SIG-M5 (cell line): ENCODE data around the gene MRPL20.
"Not testable (repeated sequence)": the region's sequence is repeated elsewhere in the genome, so short reads cannot be mapped to it uniquely, and the experiment has no call there.

ENCODE experiments used
- DNase-seq: peaks from one replicate; lab custom pipeline; 2025; lab: John Stamatoyannopoulos, UW

The MRPL20 gene

DNA sequence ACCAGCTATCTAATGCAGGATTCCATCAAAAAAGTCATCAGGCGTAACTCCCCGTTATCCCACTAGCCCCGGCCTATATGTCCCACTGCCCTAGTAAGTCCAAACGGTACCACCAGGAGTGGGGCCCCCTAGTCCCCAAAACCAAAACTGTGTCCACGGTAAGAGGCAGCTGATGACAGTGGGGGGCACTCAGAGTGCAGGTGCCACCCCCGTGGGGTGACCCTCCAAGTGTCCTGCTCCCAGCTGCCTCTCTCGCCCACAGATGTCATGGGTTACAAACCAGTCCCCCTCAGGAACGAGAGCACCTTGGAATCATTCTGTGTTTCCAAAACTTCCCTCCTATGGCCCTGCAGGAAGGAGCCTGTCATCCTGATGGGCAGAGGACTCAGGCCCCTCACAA, 21.2 kb downstream of the MRPL20 start:
- DNase-seq, result no peak

DNA sequence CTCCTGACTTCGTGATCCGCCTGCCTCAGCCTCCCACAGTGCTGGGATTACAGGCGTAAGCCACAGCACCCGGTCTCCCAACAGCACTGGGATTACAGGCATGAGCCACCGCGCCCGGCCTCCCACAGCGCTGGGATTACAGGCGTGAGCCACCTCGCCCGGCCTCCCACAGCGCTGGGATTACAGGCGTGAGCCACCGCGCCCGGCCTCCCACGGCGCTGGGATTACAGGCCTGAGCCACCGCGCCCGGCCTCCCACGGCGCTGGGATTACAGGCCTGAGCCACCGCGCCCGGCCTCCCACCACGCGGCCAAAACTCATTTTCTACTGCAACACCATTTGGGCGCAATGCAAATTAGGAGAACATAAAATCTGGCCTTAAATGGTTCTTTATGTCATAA, 21.8 kb downstream of the MRPL20 start:
- DNase-seq, result not testable (repeated sequence)

DNA sequence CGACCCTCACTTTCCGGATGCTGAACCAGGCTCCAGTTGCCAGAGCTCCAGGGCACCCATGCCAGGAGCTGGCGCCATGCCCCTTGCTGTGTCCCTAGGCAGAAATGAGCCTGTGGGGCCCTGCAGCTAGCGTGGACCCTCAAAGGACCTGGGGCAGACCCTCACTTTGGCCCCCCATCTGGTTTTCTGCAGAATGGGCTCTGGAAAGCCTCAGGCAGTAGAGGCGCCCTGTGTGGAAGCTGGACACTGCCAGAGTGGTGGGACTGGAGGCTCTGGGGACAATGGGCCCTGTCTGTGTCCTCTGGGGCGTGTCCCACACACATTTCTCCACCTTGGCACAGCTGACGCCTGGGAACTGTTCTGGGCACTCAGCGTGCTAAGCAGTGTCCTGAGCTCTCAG, 25.8 kb downstream of the MRPL20 start:
- no peak for DNase-seq

DNA sequence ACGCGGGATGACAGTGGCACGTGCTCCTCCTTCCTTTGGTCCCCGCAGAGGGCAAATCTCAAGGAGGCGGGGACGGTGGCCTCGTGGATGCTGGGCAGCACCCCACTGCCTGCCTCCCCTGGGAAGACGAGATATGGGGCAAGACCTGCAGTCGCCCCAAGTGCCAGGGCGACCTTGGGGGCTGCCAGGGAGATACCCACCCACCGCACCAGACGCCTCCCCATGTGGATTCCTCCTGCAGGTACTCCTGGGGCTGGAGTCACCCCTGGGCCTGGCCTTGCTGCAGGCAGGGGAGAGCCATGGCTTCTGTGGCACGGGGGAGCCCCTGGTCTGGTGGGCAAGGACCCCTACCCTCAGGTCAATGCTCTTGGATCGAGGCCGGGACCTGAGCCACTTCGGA, 26.2 kb downstream of the MRPL20 start:
- no peak for DNase-seq

DNA sequence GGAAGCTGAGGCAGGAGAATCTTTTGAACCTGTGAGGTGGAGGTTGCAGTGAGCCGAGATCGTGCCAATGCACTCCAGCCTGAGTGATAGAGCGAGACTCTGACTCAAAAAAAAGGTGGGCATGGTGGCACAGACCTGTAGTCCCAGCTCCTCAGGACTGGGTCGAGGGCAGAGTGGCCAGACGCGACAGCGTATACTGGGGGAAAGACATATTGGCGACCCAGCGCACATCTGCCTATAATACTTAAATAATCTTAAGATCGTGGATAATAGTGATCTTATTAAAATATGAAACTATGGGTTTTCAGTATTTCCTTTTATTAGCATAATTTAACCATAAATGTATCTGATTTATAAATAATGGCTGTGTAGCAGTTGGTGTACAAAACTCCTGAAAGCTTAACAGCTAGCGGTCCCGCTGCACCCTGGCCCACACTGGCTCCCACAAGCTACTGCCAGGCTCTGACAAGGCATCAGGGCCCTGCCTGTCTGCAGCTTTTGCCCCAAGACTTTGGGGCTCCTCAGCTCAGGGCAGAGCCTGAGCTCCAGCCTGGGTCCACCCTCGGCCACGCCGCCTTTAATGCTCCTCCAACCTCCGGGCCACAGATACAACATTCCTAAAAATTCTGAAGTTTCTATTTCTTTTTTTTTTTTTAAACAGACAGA, 29.4 kb downstream of the MRPL20 start:
- DNase-seq, result no peak

DNA sequence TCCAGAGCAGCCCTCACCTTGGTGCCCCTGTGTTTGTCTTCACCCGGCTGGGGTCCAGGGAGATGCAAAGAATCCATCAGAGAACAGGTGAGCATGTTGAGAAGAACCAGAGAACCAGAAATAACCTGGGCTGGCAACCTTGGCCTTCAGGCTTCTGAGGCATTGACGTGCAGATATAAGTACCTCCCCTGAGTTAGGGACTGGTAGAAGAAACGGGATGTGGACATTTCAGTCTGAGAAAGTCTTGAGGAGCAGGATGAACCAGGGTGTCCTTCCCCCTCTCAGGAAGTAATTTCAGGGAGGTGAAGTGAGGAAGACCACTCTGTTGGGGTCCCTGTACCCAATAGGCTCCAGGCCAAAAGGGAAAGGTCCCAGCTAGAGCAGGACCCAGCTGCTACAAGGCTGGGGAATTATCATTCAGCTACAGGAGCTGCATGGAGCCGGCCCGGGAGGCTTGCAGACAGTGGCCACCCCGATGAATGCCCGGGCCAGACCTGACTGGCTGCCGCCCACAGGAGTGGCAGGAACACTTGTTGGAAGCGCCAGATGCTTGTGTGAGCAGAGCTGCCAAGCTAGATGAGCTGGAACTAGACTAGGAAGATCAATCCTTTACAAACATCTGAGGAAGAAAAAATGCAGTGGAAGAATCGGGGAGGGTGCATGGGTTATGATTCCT, 30.4 kb downstream of the MRPL20 start:
- no peak for DNase-seq

DNA sequence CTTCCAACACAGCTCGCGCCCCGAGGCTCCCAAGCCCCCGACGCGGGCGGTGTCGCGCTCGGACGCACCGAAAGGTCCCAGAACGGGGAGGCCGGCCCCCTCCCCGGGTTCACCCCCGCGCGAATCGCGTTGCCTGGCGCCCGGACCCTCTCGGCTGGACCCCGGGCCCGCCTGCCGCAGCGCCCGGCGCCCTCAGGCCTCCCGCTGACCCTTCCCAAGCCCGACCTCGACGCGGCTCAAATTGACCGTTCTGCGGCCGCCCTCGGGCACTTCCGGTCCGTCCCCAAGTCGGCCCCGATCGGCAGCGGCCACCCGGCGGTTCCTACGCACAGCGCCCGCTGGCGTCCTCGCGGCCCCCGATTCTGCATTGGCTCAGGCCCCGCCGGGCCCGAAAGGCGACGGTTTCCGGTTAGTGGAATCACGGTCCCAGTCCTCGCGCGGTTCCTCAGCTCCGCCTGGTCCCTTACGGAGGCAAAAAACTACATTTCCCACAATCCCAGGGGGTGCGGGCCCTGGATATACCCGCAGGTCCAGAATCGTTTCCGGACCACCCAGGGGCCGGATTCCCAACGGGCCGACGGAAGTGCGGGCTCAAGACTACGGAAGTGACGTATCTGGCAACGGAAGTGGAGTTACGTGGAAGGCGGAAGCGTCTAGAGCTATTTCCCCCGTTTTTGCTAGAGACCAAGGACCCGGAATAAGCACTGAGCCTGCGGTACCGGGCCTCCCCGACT, 32.0 kb downstream of the MRPL20 start, which contains the start of gene AURKAIP1:
Gene AURKAIP1 (minus strand): TSS at position 279 of the 734 bp plus-strand sequence. CDS start 451 bp downstream, outside the sequence.
- peak; percentile 84 for DNase-seq

DNA sequence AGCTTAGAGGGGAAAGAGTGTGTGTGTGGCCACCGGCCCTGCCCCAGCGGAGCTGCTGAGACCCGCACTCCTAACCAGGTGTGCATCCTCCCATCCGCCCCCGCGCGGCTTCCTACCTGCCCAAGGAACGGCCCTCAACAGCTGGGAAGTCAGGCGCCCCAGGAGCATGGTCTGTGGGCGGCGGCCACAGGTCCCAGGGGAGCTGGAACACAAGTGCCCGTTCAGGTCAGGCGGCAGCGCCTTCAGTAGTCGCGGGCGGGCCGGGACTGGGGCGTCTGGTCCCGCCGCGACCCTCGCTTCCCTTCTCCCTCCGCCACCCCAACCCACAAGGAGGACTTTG, 32.5 kb downstream of the MRPL20 start:
- DNase-seq, result no peak

DNA sequence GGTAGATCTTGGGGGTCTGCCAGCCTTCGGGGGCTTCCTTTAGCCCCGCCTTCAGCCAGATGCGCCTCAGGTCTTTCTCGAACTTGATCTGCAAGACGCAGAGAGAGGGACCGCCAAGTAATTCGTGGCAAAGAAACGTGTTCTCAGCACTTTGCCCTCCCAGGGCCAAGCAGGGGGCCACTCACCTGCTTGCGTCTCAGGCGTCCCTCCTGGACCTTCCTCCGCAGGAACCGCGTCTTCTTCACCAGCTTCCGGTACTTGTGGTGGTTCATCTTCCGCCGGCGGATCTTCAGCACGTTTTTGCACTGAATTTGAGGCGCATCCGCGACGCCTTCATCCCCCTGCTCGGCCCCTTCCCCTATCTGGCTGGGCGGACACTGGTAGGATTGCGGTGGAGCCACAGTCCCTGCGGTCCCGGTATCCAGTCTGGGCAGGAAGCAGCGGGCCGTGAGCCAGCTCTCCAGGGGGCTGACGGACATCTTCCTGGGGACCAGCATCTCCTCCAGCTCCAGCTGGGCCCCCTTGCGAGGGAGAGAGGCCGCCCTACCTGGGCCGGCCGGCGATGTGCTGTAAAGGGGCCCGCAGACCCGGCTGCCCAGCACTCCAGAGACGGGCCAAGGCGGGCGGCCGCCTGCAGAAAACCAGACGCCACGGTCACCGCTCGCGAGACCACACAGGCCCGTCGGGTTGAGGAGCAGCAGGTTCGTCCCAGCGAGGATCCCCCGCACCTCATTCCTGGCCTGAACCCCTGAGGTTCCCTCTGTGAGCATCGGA, 33.1 kb downstream of the MRPL20 start:
- no peak for DNase-seq

DNA sequence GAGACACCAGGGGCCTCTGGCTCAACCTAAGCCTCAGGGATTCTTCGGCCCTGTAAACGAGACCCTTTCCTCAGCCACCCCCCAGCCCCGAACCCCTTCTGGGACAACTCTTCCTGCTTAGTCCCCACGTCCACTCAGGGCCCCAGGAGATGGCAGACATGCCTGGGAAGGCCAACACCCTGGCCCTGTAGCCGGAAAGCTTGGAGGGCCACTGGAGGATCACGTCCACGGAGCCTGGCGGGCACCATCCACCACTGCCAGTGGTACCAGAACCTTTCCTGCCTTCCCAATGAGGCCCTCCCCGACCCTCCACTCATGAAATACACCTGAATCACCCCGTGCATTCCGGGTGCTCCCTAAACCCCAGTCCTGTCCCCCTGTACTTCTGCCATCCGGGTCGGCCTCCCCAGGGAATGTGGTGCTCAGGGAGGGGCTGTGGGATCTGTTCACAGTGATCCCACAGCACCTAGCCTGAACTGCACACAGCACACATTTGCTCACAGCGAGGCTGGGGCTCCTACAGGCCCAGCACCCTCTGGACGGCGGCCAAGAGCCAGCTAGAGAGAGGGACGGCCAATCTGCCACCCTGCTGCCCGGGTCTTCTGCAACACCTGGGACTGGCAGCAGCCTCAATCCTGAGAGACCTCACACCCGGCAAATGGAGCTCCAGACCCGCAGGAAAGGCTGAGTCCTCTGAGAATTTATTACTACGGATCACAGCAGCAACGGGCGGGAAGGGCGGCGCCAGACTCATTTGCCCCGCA, 33.9 kb downstream of the MRPL20 start:
- no peak for DNase-seq

DNA sequence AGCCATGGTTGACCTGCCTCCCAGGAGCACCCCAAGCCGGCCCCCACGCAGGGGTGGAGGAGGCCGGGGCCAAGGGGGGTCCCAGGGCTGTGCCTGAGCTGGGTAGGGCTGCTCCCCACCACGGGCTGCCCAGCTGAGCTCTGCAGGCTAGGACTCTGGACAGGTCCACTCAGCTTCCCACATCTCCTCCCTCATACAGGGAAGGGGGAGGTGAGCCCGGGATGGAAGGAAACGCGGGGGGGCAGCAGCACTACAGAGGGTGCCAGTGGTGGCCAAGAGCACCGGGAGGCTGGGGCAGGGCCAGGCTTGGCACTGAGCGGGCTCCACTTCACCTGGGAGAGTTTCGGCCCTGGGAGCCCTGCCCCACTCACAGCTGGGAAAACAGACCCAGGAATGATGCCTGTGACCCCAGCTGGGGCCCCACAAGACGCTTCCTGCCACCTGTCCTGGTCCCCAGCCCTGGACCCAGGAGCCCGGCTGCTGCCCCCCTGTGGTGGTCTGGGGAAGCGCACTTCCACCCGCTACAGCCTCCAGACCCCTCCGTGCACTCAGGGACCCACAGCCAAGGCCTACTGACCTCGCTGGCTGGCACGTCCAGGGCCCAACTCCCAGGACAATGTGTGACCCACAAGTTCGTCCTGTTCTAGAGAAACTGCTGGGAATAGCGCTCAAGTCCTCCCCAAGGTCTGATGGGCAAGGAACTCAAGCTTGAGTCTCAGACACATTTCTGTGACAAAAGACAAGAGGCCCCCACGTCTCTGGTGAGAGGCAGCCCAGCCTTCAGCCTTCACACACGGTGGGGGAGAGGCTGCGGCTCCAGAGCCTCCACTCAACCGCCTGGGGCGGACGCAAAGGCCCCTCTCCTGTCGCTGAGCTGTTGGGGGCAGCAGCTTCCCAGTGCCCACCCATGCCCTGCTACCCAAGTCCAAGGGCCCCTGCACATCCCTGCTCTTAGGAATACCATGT, 35.1 kb downstream of the MRPL20 start:
- DNase-seq, result no peak

DNA sequence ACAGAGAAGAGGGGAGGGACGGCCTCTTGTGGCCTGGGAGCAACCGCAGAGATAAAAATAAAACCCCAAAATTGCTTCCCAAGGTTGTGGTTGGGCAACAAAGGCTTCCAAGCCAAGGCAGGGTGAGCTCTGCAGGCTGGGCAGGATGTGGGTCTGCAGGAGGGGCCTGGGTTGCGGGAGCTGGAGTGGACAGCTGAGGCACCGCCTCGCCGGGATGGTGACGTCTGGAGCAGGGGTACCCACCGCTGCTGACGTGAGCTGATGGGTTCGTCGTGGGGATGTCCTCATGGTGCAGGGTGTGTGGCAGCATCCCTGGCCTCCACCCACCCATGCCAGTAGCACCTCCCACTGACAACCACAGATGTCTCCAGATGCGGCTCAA, 35.7 kb downstream of the MRPL20 start:
- peak; percentile 42 for DNase-seq

DNA sequence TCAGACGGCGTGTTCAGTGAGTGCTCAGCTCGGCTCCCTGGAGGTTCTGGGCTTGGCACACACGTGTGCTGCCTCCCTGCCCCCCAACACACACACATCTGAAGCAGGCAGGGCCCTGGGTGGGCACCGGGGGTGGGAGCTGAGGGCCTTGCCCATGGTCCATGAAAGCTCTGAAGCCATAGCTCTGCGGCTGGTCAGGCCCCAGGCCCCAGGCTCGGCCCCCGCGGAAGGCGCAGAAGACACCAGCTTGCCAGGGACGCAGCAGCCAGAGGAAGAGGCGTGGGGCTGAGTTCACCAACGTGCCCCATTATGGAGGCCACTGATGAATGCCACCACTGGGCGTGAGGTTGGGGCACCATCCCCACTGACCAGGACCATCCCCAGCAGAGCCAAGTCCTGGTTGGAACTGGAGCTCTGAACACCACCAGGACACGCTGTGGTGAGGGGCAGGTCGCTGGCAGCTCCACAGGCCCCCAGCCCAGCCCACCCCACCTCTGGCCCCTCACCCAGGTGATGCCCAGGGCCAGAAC, 36.3 kb downstream of the MRPL20 start:
- no peak for DNase-seq

DNA sequence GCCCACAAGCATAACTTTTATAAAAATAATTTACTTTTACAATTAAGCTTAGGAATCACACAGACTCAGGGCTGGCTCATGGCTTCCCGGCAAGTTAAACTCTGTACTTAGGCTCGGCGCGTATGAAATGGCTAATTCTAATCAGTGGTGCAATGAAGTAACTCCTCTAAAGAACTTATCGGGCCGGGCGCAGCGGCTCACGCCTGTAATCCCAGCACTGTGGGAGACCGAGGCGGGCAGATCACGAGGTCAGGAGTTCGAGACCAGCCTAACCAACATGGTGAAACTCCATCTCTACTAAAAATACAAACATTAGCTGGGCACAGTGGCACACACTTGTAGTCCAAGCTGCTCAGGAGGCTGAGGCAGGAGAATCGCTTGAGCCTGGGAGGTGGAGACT, 37.0 kb downstream of the MRPL20 start:
- DNase-seq, result not testable (repeated sequence)

DNA sequence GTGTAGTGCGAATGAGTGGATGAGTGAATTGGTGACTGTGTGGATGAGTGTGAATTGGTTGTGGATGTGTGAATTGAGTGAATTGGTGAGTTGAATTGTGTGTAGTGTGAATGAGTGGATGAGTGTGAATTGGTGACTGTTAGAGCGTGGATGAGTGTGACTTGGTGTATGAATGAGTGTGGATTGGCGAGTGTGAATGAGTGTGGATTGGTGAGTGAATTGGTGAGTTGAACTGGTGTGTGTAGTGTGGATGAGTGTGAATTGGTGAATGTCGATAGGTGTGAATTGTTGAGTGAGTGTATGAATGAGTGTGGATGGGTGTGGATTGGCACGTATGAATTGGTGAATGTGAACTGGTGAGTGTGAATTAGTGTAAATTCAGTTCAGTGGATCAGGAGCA, 39.8 kb downstream of the MRPL20 start:
- DNase-seq, result no peak

DNA sequence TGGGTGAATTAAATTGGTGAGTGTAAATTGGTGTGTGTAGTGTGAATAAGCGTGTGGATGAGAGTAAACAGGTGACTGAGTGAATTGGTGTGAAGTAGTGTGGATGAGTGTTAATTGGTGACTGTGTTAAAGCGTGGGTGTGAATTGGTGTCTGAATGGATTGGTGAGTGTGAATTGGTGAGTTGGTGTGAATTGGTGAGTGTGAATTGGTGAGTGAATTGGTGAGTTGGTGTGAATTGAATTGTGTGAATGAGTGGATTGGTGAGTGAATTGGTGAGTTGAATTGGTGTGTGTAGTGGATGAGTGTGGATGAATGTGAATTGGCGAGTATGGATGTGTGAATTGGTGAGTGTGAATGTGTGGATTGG, 40.4 kb downstream of the MRPL20 start:
- DNase-seq, result no peak

DNA sequence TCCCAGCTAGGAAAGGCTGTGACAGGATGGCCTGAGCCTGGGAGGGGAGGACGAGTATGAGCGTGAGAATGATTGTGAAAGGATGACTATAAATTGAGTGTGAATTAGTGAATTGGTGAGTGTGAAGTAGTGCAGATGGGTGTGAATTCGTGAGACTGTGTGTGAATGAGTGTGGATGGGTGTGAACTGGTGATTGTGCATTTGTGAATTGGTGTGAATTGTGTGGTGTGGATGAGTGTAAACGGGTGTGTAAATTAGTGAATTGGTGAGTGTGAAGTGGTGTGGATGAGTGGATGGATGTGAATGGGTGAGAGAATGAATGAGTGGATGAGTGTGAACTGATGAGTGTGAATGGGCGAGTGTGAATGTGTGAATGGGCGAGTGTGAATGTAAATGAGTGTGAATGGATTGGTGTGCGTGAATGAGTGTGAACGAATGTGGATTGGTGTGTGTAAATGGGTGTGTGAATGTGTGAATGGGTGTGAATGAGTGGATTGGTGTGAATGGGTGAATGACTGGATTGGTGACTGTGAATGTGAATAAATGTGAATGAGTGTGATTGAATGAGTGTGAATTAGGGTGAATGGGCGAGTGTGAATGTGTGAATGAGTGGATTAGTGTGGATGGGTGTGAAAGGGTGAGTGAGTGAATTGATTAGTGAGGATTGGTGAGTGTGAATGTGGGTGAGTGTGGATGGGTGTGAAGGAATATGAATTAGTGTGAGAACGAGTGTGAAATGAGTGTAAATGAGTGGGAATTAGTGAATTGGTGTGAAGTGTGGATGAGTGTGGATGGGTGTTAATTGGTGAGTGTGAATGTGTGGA, 41.0 kb downstream of the MRPL20 start:
- no peak for DNase-seq

DNA sequence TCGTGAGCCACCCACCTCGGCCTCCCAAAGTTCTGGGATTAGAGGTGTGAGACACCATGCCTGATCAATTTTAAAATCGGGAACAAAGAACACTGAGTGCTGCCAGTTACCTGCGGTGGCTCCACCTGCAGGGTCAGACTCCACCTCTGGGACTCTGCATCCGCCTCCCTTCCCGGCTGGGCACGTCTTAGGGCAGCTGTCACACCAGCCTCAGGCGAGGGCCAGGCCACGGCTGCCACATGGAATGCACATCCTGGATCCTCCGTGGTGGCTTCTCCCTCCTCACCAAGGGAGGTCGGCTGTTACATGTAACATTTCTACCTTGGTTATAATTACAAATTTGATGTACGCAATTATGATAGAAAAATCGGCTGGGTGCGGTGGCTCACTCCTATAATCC, 42.8 kb downstream of the MRPL20 start:
- DNase-seq, result no peak

DNA sequence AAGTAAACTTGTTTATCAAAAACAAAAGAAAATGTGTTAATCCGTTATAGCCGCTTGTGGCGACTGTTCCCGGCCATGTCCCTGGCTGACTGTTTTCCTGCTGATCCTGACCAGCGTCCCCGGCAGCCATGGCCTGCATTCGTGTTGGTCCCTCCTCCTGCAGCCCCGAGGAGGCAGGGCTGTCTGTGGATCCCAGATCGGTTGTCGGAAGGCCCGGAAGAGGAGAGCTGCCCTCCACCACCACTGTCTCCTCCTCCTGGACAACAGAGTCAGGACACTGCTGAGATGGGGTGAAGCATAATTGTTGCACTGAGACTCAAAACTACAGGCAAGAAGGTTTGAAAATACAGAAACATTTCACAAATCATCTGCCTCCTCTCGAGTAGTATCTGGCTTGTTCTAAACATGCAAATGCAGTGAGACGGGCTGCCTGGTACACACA, 45.1 kb downstream of the MRPL20 start:
- DNase-seq, result no peak
